ENCODE data around the gene TET2. TPM values are rescaled to one million over a fixed set of nuclear protein-coding genes. Genes with fewer than 3 reads are reported as not detected.

The TET2 gene
- total RNA-seq, 1 experiment from 2014 or later: 3.4 TPM

- CTCF ChIA-PET: no interaction called here
- no peaks in the 10 kb centered on the region for H3K4me1 Mint-ChIP-seq
- H3K27me3 Mint-ChIP-seq (ENCODE audit: low read depth): no peaks in the 10 kb centered on the region
- H3K4me3 Mint-ChIP-seq: no peak overlapping the region
- H3K36me3 Mint-ChIP-seq: no peaks in the 10 kb centered on the region
- H3K9me3 Mint-ChIP-seq: peaks cover 9% of the 10 kb centered on the region
- no peak overlapping the region for H3K27ac Mint-ChIP-seq
- no peak for ATAC-seq
- POLR2A ChIA-PET: no interaction called here
- TF ChIP-seq CREB1 (CRISPR knock-in tag; IDR thresholded peaks at IDR 0.05): no peak
- no peak for DNase-seq (ENCODE audit: low spot score)
Observed at GRCh38 chr4:105288121-105288520, 141.4 kb downstream of the TET2 start.

DNA sequence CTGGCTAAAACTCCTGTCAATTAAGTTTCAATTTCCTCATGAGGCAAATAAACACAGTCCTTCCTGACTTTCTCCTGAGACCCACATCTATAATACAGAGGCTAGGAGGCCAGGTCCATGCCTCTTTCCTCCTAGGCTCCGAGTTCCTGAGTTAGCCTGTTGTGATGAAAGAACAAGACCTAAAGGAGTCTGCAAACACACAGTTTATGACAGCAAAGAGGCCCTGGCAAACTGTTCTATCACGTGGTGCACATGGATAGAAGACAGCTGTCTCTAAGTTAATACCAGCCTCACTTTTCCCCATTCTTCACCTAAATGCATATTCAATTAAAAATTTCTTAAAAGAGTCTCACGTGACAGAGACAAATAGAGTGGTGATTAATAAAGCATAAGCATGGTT lies 145.2 kb downstream of the TET2 start:
- Mint-ChIP-seq H3K27ac (no peak overlapping the region), H3K36me3 (no peaks in the 10 kb centered on the region), H3K4me1 (no peaks in the 10 kb centered on the region), H3K27me3 (ENCODE audit: low read depth) (no peaks in the 10 kb centered on the region; the same call in none of the 2 replicates), H3K9me3 (peaks cover 5% of the 10 kb centered on the region), H3K4me3 (no peak overlapping the region)
- ATAC-seq (no peak), DNase-seq (ENCODE audit: low spot score) (no peak)
- POLR2A ChIA-PET: no interaction called here
- CTCF ChIA-PET: no interaction called here
- TF ChIP-seq CTCF (IDR thresholded peaks at IDR 0.05) (no peak), RORB (CRISPR knock-in tag; IDR thresholded peaks at IDR 0.05) (no peak), ATF1 (CRISPR knock-in tag; IDR thresholded peaks at IDR 0.05) (no peak), GABPB1 (CRISPR knock-in tag; IDR thresholded peaks at IDR 0.05) (no peak), KAT7 (CRISPR knock-in tag; IDR thresholded peaks at IDR 0.05; ENCODE audit: borderline replicate concordance) (no peak), IRF2 (CRISPR knock-in tag; IDR thresholded peaks at IDR 0.05; ENCODE audit: borderline replicate concordance, low read depth) (no peak), ZBTB21 (CRISPR knock-in tag; IDR thresholded peaks at IDR 0.05; ENCODE audit: borderline replicate concordance) (no peak), OVOL2 (CRISPR knock-in tag; IDR thresholded peaks at IDR 0.05; ENCODE audit: borderline replicate concordance) (no peak), E2F1 (CRISPR knock-in tag; IDR thresholded peaks at IDR 0.05) (no peak), GRHL2 (CRISPR knock-in tag; IDR thresholded peaks at IDR 0.05; ENCODE audit: insufficient replicate concordance, severe bottlenecking) (no peak), E2F4 (CRISPR knock-in tag; IDR thresholded peaks at IDR 0.05; ENCODE audit: borderline replicate concordance, low read depth) (no peak), ZNF317 (CRISPR knock-in tag; IDR thresholded peaks at IDR 0.05; ENCODE audit: borderline replicate concordance, low read depth) (no peak), ZNF416 (CRISPR knock-in tag; IDR thresholded peaks at IDR 0.05) (no peak), NR3C1 (CRISPR knock-in tag; conservative IDR thresholded peaks at IDR 0.05; ENCODE audit: low read depth) (no peak)
- TF ChIP-seq, protein P1, sequence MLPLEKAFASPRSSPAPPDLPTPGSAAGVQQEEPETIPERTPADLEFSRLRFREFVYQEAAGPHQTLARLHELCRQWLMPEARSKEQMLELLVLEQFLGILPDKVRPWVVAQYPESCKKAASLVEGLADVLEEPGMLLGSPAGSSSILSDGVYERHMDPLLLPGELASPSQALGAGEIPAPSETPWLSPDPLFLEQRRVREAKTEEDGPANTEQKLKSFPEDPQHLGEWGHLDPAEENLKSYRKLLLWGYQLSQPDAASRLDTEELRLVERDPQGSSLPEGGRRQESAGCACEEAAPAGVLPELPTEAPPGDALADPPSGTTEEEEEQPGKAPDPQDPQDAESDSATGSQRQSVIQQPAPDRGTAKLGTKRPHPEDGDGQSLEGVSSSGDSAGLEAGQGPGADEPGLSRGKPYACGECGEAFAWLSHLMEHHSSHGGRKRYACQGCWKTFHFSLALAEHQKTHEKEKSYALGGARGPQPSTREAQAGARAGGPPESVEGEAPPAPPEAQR (CRISPR knock-in tag; IDR thresholded peaks at IDR 0.05): no peak
- TF ChIP-seq, protein P2, sequence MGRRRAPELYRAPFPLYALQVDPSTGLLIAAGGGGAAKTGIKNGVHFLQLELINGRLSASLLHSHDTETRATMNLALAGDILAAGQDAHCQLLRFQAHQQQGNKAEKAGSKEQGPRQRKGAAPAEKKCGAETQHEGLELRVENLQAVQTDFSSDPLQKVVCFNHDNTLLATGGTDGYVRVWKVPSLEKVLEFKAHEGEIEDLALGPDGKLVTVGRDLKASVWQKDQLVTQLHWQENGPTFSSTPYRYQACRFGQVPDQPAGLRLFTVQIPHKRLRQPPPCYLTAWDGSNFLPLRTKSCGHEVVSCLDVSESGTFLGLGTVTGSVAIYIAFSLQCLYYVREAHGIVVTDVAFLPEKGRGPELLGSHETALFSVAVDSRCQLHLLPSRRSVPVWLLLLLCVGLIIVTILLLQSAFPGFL (CRISPR knock-in tag; IDR thresholded peaks at IDR 0.05; ENCODE audit: borderline replicate concordance): no peak
- TF ChIP-seq, protein P3, sequence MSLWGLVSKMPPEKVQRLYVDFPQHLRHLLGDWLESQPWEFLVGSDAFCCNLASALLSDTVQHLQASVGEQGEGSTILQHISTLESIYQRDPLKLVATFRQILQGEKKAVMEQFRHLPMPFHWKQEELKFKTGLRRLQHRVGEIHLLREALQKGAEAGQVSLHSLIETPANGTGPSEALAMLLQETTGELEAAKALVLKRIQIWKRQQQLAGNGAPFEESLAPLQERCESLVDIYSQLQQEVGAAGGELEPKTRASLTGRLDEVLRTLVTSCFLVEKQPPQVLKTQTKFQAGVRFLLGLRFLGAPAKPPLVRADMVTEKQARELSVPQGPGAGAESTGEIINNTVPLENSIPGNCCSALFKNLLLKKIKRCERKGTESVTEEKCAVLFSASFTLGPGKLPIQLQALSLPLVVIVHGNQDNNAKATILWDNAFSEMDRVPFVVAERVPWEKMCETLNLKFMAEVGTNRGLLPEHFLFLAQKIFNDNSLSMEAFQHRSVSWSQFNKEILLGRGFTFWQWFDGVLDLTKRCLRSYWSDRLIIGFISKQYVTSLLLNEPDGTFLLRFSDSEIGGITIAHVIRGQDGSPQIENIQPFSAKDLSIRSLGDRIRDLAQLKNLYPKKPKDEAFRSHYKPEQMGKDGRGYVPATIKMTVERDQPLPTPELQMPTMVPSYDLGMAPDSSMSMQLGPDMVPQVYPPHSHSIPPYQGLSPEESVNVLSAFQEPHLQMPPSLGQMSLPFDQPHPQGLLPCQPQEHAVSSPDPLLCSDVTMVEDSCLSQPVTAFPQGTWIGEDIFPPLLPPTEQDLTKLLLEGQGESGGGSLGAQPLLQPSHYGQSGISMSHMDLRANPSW (CRISPR knock-in tag; conservative IDR thresholded peaks at IDR 0.05; ENCODE audit: low read depth): no peak

All from WTC11 (cell line).